Measurements from ENCODE around the gene STK33.

- TF ChIP-seq, protein P1, sequence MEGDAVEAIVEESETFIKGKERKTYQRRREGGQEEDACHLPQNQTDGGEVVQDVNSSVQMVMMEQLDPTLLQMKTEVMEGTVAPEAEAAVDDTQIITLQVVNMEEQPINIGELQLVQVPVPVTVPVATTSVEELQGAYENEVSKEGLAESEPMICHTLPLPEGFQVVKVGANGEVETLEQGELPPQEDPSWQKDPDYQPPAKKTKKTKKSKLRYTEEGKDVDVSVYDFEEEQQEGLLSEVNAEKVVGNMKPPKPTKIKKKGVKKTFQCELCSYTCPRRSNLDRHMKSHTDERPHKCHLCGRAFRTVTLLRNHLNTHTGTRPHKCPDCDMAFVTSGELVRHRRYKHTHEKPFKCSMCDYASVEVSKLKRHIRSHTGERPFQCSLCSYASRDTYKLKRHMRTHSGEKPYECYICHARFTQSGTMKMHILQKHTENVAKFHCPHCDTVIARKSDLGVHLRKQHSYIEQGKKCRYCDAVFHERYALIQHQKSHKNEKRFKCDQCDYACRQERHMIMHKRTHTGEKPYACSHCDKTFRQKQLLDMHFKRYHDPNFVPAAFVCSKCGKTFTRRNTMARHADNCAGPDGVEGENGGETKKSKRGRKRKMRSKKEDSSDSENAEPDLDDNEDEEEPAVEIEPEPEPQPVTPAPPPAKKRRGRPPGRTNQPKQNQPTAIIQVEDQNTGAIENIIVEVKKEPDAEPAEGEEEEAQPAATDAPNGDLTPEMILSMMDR (conservative IDR thresholded peaks at IDR 0.05) = no peak
- no peak for TF ChIP-seq ZFX (IDR thresholded peaks at IDR 0.05)
Observed at GRCh38 chr11:8477151-8477550, 116.9 kb downstream of the STK33 start.

All from C4-2B (cell line).